Astrocyte of the cerebellum (primary cell): ENCODE measurements around the gene IFT81.
A peak's percentile ranks its signal among the peaks of the same experiment; 100 is the strongest.

ENCODE experiments used
- DNase-seq: peaks from one replicate; pipeline ENCODE4 v3.0.0-alpha.2; 2011; ENCODE audit warnings: low read depth
- H3K4me3 ChIP-seq: 2 replicates; pipeline ENCODE4 v1.5.1; 2011; ENCODE audit warnings: mild to moderate bottlenecking, low read depth, low read length, moderate library complexity
- in situ Hi-C: cut with HindIII; loops from 2 replicates; pipeline ENCODE4 v1.10.0; 2017; ENCODE audit warnings: low sequenced_read_pairs
- TF ChIP-seq, protein P1 (sequence below): IDR thresholded peaks from 2 replicates; pipeline ENCODE4 v1.5.1; 2012; ENCODE audit warnings: low read length, low read depth, moderate library complexity, mild to moderate bottlenecking; ENCODE audit errors: missing control alignments

Gene IFT81

DNA sequence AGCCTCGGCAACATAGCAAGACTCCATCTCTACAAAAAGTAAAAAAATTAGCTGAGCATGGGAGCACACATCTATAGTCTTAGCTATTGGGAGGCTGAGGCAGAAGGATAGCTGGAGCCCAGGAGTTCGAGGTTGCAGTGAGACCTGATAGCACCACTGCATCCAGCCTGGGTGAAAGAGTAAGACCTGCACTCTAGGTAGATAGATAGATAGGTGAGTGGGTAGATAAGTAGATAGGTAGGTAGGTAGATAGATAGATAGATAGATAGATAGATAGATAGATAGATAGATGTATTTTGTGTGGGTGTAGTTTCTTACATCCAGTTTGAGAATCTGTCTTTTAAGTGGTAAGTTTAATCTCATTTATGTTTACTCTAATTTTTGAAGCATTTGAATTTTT, 72.8 kb downstream of the IFT81 start:
- TF ChIP-seq, protein P1, sequence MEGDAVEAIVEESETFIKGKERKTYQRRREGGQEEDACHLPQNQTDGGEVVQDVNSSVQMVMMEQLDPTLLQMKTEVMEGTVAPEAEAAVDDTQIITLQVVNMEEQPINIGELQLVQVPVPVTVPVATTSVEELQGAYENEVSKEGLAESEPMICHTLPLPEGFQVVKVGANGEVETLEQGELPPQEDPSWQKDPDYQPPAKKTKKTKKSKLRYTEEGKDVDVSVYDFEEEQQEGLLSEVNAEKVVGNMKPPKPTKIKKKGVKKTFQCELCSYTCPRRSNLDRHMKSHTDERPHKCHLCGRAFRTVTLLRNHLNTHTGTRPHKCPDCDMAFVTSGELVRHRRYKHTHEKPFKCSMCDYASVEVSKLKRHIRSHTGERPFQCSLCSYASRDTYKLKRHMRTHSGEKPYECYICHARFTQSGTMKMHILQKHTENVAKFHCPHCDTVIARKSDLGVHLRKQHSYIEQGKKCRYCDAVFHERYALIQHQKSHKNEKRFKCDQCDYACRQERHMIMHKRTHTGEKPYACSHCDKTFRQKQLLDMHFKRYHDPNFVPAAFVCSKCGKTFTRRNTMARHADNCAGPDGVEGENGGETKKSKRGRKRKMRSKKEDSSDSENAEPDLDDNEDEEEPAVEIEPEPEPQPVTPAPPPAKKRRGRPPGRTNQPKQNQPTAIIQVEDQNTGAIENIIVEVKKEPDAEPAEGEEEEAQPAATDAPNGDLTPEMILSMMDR, result no peak
- DNase-seq, result no peak
- H3K4me3 ChIP-seq, result no peak overlapping the region
- in situ Hi-C loops, result no loop called here

DNA sequence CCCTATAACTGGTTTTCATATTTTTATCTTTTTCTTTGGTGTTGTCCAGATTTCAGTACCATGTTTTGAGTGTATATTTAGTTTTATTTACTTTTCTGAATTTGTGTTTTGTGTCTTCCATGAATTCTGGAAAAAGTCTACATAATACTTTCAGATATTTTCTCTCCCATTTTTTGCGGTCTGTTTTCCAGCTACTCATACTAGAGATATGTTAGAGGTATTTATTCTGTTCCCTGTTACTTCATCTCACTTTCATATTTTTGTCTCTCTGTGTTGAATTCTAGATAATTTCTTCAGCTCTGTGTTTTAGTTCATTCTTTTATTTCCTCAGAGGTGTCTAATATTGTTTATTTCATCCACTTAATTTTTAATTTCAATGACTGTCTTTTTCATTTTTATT, 74.2 kb downstream of the IFT81 start:
- in situ Hi-C loops, result no loop called here
- H3K4me3 ChIP-seq, result no peak overlapping the region
- TF ChIP-seq, protein P1, result no peak
- no peak for DNase-seq

DNA sequence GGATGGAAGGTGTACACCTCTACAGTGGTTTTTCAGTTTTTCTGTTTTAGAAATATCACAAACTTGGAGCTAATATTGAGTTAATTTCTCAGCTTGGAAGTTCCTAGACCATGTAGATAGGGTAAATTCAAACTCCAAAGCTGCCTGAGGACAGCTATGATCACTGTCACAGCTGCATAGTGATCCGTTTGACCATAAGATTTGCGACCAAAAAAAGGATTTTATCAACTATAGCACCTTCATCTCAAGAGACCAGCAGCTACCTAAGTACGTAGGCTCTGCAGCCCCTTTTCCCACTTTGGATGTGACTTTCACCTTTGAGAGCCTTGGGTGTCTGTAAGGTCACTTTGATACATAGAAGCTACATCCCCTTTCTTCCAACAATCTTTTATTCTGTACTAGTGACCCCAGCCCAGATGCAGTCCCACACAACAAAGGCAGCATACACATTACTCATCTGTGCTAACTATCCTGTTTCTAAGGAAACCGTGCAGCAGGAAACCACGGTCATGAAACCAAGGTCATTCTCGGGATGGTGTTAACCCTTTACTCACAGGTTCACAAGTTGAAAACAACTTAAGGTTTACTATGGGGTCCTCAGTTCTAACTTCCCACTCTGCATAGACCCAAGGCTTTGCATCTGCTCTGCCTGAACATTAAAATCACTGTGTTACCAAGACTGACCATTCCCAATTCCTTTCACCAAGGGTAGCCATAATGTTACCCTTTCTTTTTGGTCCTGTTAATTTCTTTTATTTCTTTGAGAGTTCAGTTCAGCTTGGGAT, 75.4 kb downstream of the IFT81 start:
- in situ Hi-C loops, result no loop called here
- TF ChIP-seq, protein P1, result no peak
- no peak overlapping the region for H3K4me3 ChIP-seq
- peak; percentile 50 for DNase-seq

DNA sequence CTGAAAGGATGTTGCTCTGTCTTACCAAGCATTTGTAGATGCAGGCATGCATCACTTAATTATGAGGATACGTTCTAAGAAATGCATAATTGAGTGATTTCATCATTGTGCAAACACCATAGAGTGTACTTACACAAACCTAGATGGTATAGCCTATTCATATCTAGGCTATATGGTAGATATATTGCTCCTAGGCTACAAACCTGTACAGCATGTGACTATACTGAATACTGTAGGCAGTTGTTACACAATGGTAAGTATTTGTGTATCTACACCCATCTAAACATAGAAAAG, 75.9 kb downstream of the IFT81 start:
- H3K4me3 ChIP-seq, result no peak overlapping the region
- TF ChIP-seq, protein P1, result no peak
- no peak for DNase-seq
- in situ Hi-C loops, result no loop called here

DNA sequence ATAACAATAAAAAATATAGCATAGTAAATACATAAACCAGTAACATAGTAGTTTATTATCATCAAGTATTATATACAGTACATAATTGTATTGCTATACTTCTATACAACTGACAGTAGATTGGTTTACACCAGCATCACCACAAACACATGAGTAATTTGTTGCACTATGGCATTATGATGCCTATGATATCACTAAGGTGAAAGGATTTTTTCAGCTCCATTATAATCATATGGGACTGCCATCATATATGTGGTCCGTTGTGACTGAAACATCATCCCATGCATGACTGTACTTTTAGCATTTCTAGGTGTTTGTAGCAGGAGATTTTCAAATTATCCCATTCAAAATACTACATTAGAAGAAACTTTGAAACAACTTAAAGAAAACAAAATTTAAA, 77.8 kb downstream of the IFT81 start:
- in situ Hi-C loops, result no loop called here
- DNase-seq, result no peak
- no peak overlapping the region for H3K4me3 ChIP-seq
- TF ChIP-seq, protein P1, result no peak

DNA sequence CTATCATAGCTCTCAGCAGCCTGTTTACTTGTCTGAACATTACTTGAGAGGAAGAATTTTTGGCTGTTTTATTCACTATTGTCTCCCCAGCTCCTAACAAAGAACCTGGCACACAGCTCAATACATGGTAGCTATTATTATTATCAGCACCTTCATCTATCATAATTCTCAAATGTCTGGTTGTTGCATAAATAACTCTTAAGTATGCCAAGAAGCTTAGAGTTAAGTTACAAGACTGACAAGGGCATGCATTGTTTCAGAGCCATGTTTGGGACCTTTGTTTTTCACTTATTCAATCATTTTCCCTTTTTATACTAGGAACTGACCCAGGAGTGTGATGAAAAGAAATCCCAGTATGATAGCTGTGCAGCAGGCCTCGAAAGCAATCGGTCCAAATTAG, 79.4 kb downstream of the IFT81 start:
- TF ChIP-seq, protein P1, result no peak
- in situ Hi-C loops, result no loop called here
- H3K4me3 ChIP-seq, result no peak overlapping the region
- DNase-seq, result no peak
